GM13977 (cell line): ENCODE results near the gene GPR148.

ENCODE experiments used
- DNase-seq: peaks from one replicate; pipeline ENCODE4 v3.0.0; 2012; ENCODE audit warnings: low spot score
- in situ Hi-C: fragments of 300-500 bp; cut with MboI; formaldehyde crosslinking; loops from one replicate; pipeline ENCODE4 v1.12.0; 2022; ENCODE audit warnings: low sequenced_read_pairs, low pct_unique_long_range_greater_than_20kb, mixed read lengths, inconsistent platforms; ENCODE audit not compliant: unreplicated experiment
- TF ChIP-seq, protein P1 (sequence below): IDR thresholded peaks from 2 replicates; pipeline ENCODE4 v1.5.1; 2012; ENCODE audit warnings: mild to moderate bottlenecking, control low read depth; ENCODE audit not compliant: insufficient read depth; ENCODE audit errors: extremely low read depth, missing control alignments

Gene GPR148

DNA sequence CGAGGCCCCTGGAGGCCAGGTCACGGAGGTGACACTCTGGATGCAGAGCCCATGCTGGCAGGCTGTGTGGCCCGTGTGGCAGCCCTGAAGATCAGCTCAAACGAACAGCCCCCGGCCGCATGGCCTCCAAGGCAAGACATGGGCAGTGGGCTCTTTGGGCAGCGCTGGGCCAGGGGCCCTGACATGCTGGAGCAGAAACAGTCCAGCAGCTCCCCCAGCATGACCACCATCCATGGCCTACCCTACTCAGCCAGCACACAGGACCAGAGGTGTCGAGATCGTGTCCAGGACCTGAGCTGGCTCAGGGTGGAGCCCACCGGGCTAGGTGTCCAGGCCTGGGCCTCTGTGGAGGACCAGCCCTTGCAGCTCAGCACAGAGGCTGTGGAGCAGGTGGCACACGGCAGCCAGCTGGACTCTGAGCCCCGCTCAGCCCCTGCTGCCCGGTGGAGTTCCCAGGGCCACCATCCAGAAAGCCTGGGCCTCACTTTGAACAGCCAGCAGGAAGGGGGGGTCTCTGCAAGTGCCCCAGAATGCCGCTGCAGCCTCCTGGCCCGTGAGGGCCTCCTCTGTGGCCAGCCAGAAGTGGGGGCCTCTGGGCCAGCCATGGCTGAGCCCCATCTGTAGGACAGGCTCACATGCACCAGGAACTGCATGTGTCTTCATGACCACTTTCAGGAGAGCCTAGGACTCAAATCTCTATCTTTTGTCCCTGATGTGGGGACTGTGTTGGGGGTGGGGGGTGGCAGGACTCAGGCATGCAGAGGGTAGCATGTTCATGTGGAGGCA is 35.4 kb downstream of the GPR148 start:
- in situ Hi-C loops, result no loop called here
- no peak for DNase-seq
- TF ChIP-seq, protein P1, sequence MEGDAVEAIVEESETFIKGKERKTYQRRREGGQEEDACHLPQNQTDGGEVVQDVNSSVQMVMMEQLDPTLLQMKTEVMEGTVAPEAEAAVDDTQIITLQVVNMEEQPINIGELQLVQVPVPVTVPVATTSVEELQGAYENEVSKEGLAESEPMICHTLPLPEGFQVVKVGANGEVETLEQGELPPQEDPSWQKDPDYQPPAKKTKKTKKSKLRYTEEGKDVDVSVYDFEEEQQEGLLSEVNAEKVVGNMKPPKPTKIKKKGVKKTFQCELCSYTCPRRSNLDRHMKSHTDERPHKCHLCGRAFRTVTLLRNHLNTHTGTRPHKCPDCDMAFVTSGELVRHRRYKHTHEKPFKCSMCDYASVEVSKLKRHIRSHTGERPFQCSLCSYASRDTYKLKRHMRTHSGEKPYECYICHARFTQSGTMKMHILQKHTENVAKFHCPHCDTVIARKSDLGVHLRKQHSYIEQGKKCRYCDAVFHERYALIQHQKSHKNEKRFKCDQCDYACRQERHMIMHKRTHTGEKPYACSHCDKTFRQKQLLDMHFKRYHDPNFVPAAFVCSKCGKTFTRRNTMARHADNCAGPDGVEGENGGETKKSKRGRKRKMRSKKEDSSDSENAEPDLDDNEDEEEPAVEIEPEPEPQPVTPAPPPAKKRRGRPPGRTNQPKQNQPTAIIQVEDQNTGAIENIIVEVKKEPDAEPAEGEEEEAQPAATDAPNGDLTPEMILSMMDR, result no peak

DNA sequence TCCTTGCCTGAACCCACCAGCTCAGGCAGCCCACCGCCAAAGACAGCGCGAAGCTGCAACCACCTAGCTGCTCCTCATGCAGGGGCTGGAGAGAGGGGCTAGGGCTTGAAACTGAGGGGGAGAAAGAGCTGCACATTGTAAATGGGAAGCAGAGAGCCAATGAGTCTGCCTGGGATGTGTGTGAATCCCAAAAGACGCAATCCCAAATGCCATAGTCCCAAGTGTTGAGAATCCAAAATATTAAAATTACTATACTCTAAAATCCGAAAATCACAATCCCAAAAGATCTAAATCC is 35.9 kb downstream of the GPR148 start:
- DNase-seq, result no peak
- in situ Hi-C loops, result no loop called here
- TF ChIP-seq, protein P1, result no peak

DNA sequence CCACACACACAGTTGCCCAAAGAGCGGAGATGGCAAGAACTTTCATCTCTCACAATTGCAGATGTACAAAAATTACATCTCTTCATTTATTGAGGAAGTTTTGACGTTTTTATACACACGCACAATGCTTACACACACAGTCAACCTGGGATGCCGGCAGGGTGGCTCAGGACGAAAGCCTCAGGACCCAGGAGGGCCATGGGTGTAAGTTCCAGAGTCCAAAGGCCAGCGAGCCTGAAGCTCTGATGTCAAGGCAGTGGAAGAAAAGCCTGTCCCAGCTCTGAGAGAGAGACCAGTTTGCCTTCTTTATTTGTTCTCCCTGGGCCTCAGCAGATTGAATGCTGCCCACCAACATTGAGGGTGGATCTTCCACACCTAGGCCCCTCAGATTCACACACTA is 36.6 kb downstream of the GPR148 start:
- in situ Hi-C loops, result no loop called here
- no peak for DNase-seq
- TF ChIP-seq, protein P1, result no peak

DNA sequence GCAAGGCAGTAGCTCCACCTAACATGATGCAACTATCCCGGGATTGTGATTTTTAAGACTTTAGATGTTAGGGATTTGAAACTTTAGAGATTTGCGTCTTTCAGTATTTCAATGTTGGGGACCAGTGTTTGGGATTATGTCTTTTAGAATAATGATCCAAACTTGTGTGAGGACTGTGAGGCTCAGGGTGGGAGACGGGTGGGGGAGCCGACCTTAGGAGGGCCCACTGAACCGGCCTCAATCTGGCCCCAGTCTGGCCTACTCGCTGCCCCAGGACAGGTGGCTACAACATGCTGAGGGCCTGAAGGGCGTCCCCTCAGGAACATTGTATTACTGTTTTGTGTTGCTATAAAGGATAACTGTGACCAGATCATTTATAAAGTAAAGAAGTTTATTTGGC is 37.2 kb downstream of the GPR148 start:
- TF ChIP-seq, protein P1, result no peak
- DNase-seq, result no peak
- in situ Hi-C loops, result no loop called here

DNA sequence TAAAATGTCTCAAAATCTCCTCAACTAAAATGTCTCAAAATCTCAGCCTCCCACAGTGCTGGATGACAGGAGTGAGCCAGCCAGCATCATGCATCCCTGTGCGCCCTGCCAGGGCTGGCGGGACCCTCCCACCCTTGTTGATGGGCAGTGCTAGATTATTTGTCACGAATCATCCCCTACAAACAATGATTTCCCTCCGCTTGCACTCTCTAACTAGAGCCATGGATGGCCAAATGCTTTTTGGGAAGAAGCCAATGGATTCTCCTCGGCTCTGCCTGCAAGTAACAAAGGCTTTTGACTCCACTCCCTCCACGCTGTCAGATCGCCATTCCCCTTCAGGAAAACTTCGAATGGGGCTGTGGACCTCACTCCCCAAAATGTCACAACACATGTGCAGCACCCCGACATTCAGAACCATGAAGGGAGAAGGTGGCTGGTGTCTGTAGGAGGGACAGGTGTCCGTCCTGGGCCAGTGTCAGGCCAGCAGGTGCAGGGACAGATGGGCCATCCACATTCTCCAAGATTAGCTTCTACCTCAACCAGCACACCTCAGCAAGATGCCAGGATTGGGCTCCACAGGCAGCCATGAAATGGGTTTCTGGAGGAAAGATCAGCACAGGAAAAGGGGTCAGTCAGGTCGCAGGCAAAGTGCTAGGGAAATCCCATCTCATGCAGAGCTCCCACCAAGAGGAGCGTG is 38.0 kb downstream of the GPR148 start:
- TF ChIP-seq, protein P1, result no peak
- in situ Hi-C loops, result no loop called here
- DNase-seq, result no peak

DNA sequence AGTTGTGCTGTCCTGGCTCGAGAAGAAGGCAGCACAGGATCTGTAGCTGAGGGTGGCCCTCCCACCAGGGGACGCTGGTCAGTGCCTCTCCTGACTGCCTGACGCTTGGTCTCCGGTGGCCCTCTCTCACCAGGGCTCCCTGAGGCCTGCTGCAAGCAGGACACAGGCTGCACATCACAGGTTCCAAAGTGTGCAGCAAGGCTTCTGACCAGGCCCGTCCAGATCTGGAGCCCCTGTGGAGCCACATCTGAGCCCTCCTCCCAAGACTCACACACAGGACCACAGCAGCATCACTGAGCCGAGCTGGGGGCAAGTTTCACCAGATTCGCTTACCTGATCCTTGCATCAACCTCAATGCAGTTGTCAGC is 38.5 kb downstream of the GPR148 start:
- in situ Hi-C loops, result no loop called here
- no peak for DNase-seq
- TF ChIP-seq, protein P1, result no peak
